ENCODE data around the gene KRT35.

KRT35 gene

GRCh38 chr17:41490000-41490990 lies 9.3 kb upstream of the KRT35 start:
- no peak for DNase-seq (ENCODE audit: low read depth in 1 of 2, low spot score in 1 of 2)

- no peak for DNase-seq (ENCODE audit: low read depth in 1 of 2, low spot score in 1 of 2)
Measured at GRCh38 chr17:41489531-41489930, 8.6 kb upstream of the KRT35 start, which contains the start of gene KRT36. KRT36 (minus strand) TSS chr17:41489910; CDS start chr17:41489864, 46 bp downstream.

GRCh38 chr17:41486809-41487530 lies 6.0 kb upstream of the KRT35 start:
- DNase-seq (ENCODE audit: low read depth in 1 of 2, low spot score in 1 of 2), result no peak

GRCh38 chr17:41486316-41486715 lies 5.4 kb upstream of the KRT35 start:
- DNase-seq (ENCODE audit: low read depth in 1 of 2, low spot score in 1 of 2), result no peak

- no peak for DNase-seq (ENCODE audit: low read depth in 1 of 2, low spot score in 1 of 2)
Measured at GRCh38 chr17:41484920-41485904, 4.3 kb upstream of the KRT35 start.

- no peak for DNase-seq (ENCODE audit: low read depth in 1 of 2, low spot score in 1 of 2)
Measured at GRCh38 chr17:41483991-41484826, 3.3 kb upstream of the KRT35 start.

- no peak for DNase-seq (ENCODE audit: low read depth in 1 of 2, low spot score in 1 of 2)
Measured at GRCh38 chr17:41483531-41483930, 2.6 kb upstream of the KRT35 start.

GRCh38 chr17:41480581-41480980 lies 370 bp downstream of the KRT35 start:
- no peak for DNase-seq (ENCODE audit: low read depth in 1 of 2, low spot score in 1 of 2)

- DNase-seq (ENCODE audit: low read depth in 1 of 2, low spot score in 1 of 2), result no peak
Measured at GRCh38 chr17:41480136-41480535, 815 bp downstream of the KRT35 start.

GRCh38 chr17:41478237-41478636 lies 2.7 kb downstream of the KRT35 start:
- DNase-seq (ENCODE audit: low read depth in 1 of 2, low spot score in 1 of 2), result no peak

- DNase-seq (ENCODE audit: low read depth in 1 of 2, low spot score in 1 of 2), result no peak
Measured at GRCh38 chr17:41476866-41477815, 3.8 kb downstream of the KRT35 start.

- DNase-seq (ENCODE audit: low read depth in 1 of 2, low spot score in 1 of 2), result no peak
Measured at GRCh38 chr17:41475421-41475820, 5.5 kb downstream of the KRT35 start.

GRCh38 chr17:41474863-41475262 lies 6.1 kb downstream of the KRT35 start:
- no peak for DNase-seq (ENCODE audit: low read depth in 1 of 2, low spot score in 1 of 2)

GRCh38 chr17:41468346-41468745 lies 12.6 kb downstream of the KRT35 start:
- no peak for DNase-seq (ENCODE audit: low read depth in 1 of 2, low spot score in 1 of 2)

- no peak for DNase-seq (ENCODE audit: low read depth in 1 of 2, low spot score in 1 of 2)
Measured at GRCh38 chr17:41467561-41467960, 13.4 kb downstream of the KRT35 start.

GRCh38 chr17:41466988-41467387 lies 14.0 kb downstream of the KRT35 start, which contains the start of gene KRT32:
KRT32 (minus strand) TSS chr17:41467386; CDS start chr17:41467325, 61 bp downstream.
- no peak for DNase-seq (ENCODE audit: low read depth in 1 of 2, low spot score in 1 of 2)

- DNase-seq (ENCODE audit: low read depth in 1 of 2, low spot score in 1 of 2), result no peak
Measured at GRCh38 chr17:41464682-41465081, 16.3 kb downstream of the KRT35 start.

GRCh38 chr17:41464173-41464572 lies 16.8 kb downstream of the KRT35 start:
- DNase-seq (ENCODE audit: low read depth in 1 of 2, low spot score in 1 of 2), result no peak

- DNase-seq (ENCODE audit: low read depth in 1 of 2, low spot score in 1 of 2), result no peak
Measured at GRCh38 chr17:41463746-41464145, 17.2 kb downstream of the KRT35 start.
